Pulmonary artery endothelial cell (primary cell): ENCODE data around the gene EYS. TPM values are rescaled to one million over a fixed set of nuclear protein-coding genes. Genes with fewer than 3 reads are reported as not detected.

ENCODE experiments used
- DNase-seq: peaks from one replicate; pipeline ENCODE4 v3.0.0-alpha.2; 2011; ENCODE audit warnings: low read depth, low spot score
- total RNA-seq: library from RNA; depleted of rRNA; stranded (reverse); fragments of >200 nt; gene quantifications from 2 replicates; pipeline ENCODE4 v1.2.3, GENCODE V29; 2014

Gene EYS
- total RNA-seq, 1 donor from 2014 or later: not detected

- no peak for DNase-seq
These were observed 721.3 kb downstream of the EYS start for GRCh38 chr6:64985726-64986125.

- DNase-seq: no peak
These were observed 722.1 kb downstream of the EYS start for GRCh38 chr6:64984948-64985347.

- no peak for DNase-seq
These were observed 723.9 kb downstream of the EYS start for GRCh38 chr6:64983089-64983488.

GRCh38 chr6:64973142-64973541 is 733.9 kb downstream of the EYS start:
- no peak for DNase-seq

- DNase-seq: no peak
These were observed 737.9 kb downstream of the EYS start for GRCh38 chr6:64969139-64969538.

GRCh38 chr6:64955435-64955848 is 751.6 kb downstream of the EYS start:
- no peak for DNase-seq

GRCh38 chr6:64949257-64949656 is 757.8 kb downstream of the EYS start:
- no peak for DNase-seq

- no peak for DNase-seq
These were observed 758.8 kb downstream of the EYS start for GRCh38 chr6:64948261-64948660.

GRCh38 chr6:64945450-64945849 is 761.6 kb downstream of the EYS start:
- DNase-seq: no peak

GRCh38 chr6:64932486-64932885 is 774.5 kb downstream of the EYS start:
- DNase-seq: no peak

GRCh38 chr6:64930681-64931080 is 776.3 kb downstream of the EYS start:
- no peak for DNase-seq

GRCh38 chr6:64926051-64926450 is 781.0 kb downstream of the EYS start:
- DNase-seq: no peak

- DNase-seq: no peak
These were observed 786.8 kb downstream of the EYS start for GRCh38 chr6:64920257-64920656.

- DNase-seq: no peak
These were observed 792.9 kb downstream of the EYS start for GRCh38 chr6:64914124-64914523.

- no peak for DNase-seq
These were observed 794.1 kb downstream of the EYS start for GRCh38 chr6:64912966-64913365.

GRCh38 chr6:64908104-64908503 is 798.9 kb downstream of the EYS start:
- no peak for DNase-seq

GRCh38 chr6:64904616-64905015 is 802.4 kb downstream of the EYS start:
- no peak for DNase-seq

GRCh38 chr6:64902596-64902995 is 804.4 kb downstream of the EYS start:
- DNase-seq: no peak

- no peak for DNase-seq
These were observed 810.1 kb downstream of the EYS start for GRCh38 chr6:64896939-64897338.

GRCh38 chr6:64895945-64896344 is 811.1 kb downstream of the EYS start:
- DNase-seq: no peak

- DNase-seq: peak; percentile 20
These were observed 816.4 kb downstream of the EYS start for GRCh38 chr6:64890609-64891008.

- DNase-seq: no peak
These were observed 817.9 kb downstream of the EYS start for GRCh38 chr6:64889144-64889543.

GRCh38 chr6:64874776-64875175 is 832.2 kb downstream of the EYS start:
- no peak for DNase-seq

GRCh38 chr6:64872633-64873032 is 834.4 kb downstream of the EYS start:
- no peak for DNase-seq
